GM12891 (cell line): Measurements from ENCODE around the gene UBE2R2.

Source experiments
- PAX5 ChIP-seq: IDR thresholded peaks from 2 replicates; pipeline ENCODE4 v1.6.1; 2011; ENCODE audit warnings: low read length, moderate library complexity, mild to moderate bottlenecking; ENCODE audit not compliant: insufficient read depth, severe bottlenecking
- POLR2A ChIP-seq: IDR thresholded peaks from 2 replicates; pipeline ENCODE4 v1.6.1; 2011; ENCODE audit warnings: low read depth, low read length, control low read depth
- POLR2AphosphoS5 ChIP-seq: IDR thresholded peaks from 2 replicates; pipeline ENCODE4 v1.6.1; 2011; ENCODE audit warnings: low read depth, low read length, control low read depth
- POU2F2 ChIP-seq: IDR thresholded peaks from 2 replicates; pipeline ENCODE4 v1.6.1; 2011; ENCODE audit warnings: low read depth, mild to moderate bottlenecking, control low read depth, low read length, moderate library complexity
- SPI1 ChIP-seq: IDR thresholded peaks from 2 replicates; pipeline ENCODE4 v1.6.1; 2011; ENCODE audit warnings: low read depth, low read length, control low read depth
- TAF1 ChIP-seq: IDR thresholded peaks from 2 replicates; pipeline ENCODE4 v1.6.1; 2011; ENCODE audit warnings: low read depth, low read length, control low read depth

GRCh38 chr9:33923998-33924701, 107.2 kb downstream of the UBE2R2 start:
- TF ChIP-seq PAX5 (no peak), POLR2A (0 out of 2 replicates have a peak, but pooled peaks have one; percentile 22), POLR2AphosphoS5 (no peak), TAF1 (no peak), SPI1 (no peak), POU2F2 (no peak)
